ENCODE measurements around the gene EIF2S1. TPM values are rescaled to one million over a fixed set of nuclear protein-coding genes. Genes with fewer than 3 reads are reported as not detected.
"Not testable (repeated sequence)": the region's sequence is repeated elsewhere in the genome, so short reads cannot be mapped to it uniquely, and the experiment has no call there.

The EIF2S1 gene
- total and polyA plus RNA-seq, 11 donors = 37.6 to 232 (median 91.7) TPM

- TF ChIP-seq POLR2A (IDR thresholded peaks at IDR 0.05) (no peak), CTCF (IDR thresholded peaks at IDR 0.05) (no peak)
- intact Hi-C loops (cut with DNase I) = no loop called here
- ATAC-seq = no peak
- Histone ChIP-seq H3K4me1 (no peaks in the 10 kb centered on the region), H3K4me3 (no peak overlapping the region), H3K27me3 (peaks cover 0 to 3% (median 0%) of the 10 kb centered on the region in 9 donors), H3K27ac (no peak overlapping the region), H3K36me3 (no peaks in the 10 kb centered on the region), H3K9me3 (peaks cover 0 to 5% (median 0%) of the 10 kb centered on the region in 12 donors)
- DNase-seq = no peak
- 87 to 93% (median 92%) methylated on average over 5 of the region's 5 CpGs for WGBS, 4 donors
Observed at GRCh38 chr14:67405771-67406170, 45.6 kb downstream of the EIF2S1 start.

- ATAC-seq; DNase-seq; H3K4me3 ChIP-seq; intact Hi-C loops (cut with DNase I); H3K9me3 ChIP-seq; H3K27ac ChIP-seq; H3K36me3 ChIP-seq: not testable (repeated sequence)
- 82 to 88% (median 84%) methylated on average over 7 of the region's 7 CpGs for WGBS, 4 donors
- Histone ChIP-seq H3K27me3 (peaks cover 5 to 22% (median 13%) of the 10 kb centered on the region in 9 donors), H3K4me1 (peaks cover 0 to 11% (median 6%) of the 10 kb centered on the region in 12 donors)
Observed at GRCh38 chr14:67408122-67408801, 48.1 kb downstream of the EIF2S1 start.

GRCh38 chr14:67409461-67409860, 49.3 kb downstream of the EIF2S1 start:
- H3K4me1 ChIP-seq = peaks cover 0 to 17% (median 6%) of the 10 kb centered on the region in 12 donors
- WGBS, 4 donors = 69 to 78% (median 73%) methylated on average over 8 of the region's 8 CpGs
- no peak for DNase-seq
- H3K4me3 ChIP-seq = no peak overlapping the region
- H3K9me3 ChIP-seq = no peaks in the 10 kb centered on the region
- TF ChIP-seq POLR2A (IDR thresholded peaks at IDR 0.05) (no peak), CTCF (IDR thresholded peaks at IDR 0.05) (no peak)
- no peaks in the 10 kb centered on the region for H3K36me3 ChIP-seq
- no peak for ATAC-seq
- H3K27ac ChIP-seq = no peak overlapping the region
- H3K27me3 ChIP-seq = peaks cover 5 to 25% (median 13%) of the 10 kb centered on the region in 9 donors
- intact Hi-C loops (cut with DNase I) = no loop called here

- H3K27me3 ChIP-seq = peaks cover 5 to 25% (median 13%) of the 10 kb centered on the region in 9 donors
- TF ChIP-seq POLR2A (IDR thresholded peaks at IDR 0.05) (no peak), CTCF (IDR thresholded peaks at IDR 0.05) (no peak)
- ATAC-seq = no peak
- H3K4me3 ChIP-seq = no peak overlapping the region
- intact Hi-C loops (cut with DNase I) = no loop called here
- H3K9me3 ChIP-seq = no peaks in the 10 kb centered on the region
- WGBS, 4 donors = 88 to 96% (median 90%) methylated on average over 9 of the region's 9 CpGs
- H3K4me1 ChIP-seq = peaks cover 0 to 17% (median 6%) of the 10 kb centered on the region in 12 donors
- no peak overlapping the region for H3K27ac ChIP-seq
- no peaks in the 10 kb centered on the region for H3K36me3 ChIP-seq
- no peak for DNase-seq
Observed at GRCh38 chr14:67410313-67410712, 50.2 kb downstream of the EIF2S1 start.

Measured in heart left ventricle (tissue), 16 donors.